Gastroesophageal sphincter (tissue), 2 donors: ENCODE results near the gene P2RX4.
"Not testable (repeated sequence)": the region's sequence is repeated elsewhere in the genome, so short reads cannot be mapped to it uniquely, and the experiment has no call there.

Experiments used
- EP300 ChIP-seq: sonication (generic); formaldehyde crosslinking; IDR thresholded peaks from one replicate; pipeline ENCODE4 v1.6.1; 2017; ENCODE audit warnings: antibody characterized with exemption, mild to moderate bottlenecking
- POLR2AphosphoS5 ChIP-seq: sonication (generic); formaldehyde crosslinking; IDR thresholded peaks from one replicate; pipeline ENCODE4 v1.6.1; 2017; ENCODE audit warnings: antibody characterized with exemption

DNA sequence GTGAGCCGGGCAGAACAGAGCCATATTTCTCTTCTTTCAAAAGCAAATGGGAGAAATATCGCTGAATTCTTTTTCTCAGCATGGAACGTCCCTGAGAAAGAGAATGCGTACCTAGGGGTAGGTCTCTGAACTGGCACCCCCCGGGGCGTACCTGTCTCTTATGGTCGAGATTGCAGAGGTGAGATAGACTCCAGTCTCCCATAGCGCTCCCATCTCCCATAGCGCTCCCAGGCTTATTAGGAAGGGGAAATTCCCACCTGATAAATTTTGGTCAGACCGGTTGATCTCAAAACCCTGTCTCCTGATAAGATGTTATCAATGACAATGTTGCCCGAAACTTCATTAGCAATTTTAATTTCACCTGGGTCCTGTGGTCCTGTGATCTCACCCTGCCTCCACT is 70.6 kb downstream of the P2RX4 start:
- not testable (repeated sequence) for TF ChIP-seq POLR2AphosphoS5, EP300
